Nephron progenitor cell (in vitro differentiated cells): ENCODE data around the gene GALNT13.

Source experiments
- DNase-seq: peaks from one replicate; pipeline ENCODE4 v3.0.0; 2021
- H3K27ac Mint-ChIP-seq: 2 replicates; pipeline ENCODE4 v1.8.0; 2021; ENCODE audit warnings: mild to moderate bottlenecking, moderate library complexity, mixed read lengths
- H3K27me3 Mint-ChIP-seq: 2 replicates; pipeline ENCODE4 v1.8.0; 2021; ENCODE audit warnings: mild to moderate bottlenecking, low read depth, mixed read lengths; ENCODE audit not compliant: poor library complexity
- H3K36me3 Mint-ChIP-seq: 2 replicates; pipeline ENCODE4 v1.8.0; 2021; ENCODE audit warnings: low read depth, mixed read lengths
- H3K4me1 Mint-ChIP-seq: 2 replicates; pipeline ENCODE4 v1.8.0; 2021; ENCODE audit warnings: mixed read lengths
- H3K4me3 Mint-ChIP-seq: 2 replicates; pipeline ENCODE4 v1.8.0; 2021; ENCODE audit warnings: mild to moderate bottlenecking, moderate library complexity, mixed read lengths
- H3K9me3 Mint-ChIP-seq: 2 replicates; pipeline ENCODE4 v1.8.0; 2021; ENCODE audit warnings: mild to moderate bottlenecking, moderate library complexity, mixed read lengths
- TF ChIP-seq, protein P1 (sequence below): fragments of 200-600 bp; sonication (generic); IDR thresholded peaks from 2 replicates; pipeline ENCODE4 v1.5.0; 2021; ENCODE audit warnings: antibody characterized with exemption

Gene GALNT13

DNA sequence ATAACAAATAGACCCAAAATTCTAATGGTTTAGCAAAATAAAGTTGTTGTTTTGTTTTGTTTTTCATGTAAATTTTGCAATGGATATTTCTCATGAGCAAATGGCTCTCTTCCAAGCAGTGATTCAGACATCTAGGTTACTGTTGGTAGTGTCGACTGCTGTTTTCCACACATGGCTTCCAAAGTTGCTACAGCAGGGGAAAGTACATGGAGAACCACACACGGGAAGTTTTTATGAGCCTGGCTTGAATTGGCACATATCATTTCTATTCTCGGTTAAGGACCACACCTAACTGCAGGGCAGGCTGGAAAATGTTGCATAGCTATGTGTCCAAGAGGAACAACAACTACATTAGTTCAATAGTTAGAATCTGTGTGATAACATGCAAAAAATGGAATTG is 262.1 kb downstream of the GALNT13 start:
- TF ChIP-seq, protein P1, sequence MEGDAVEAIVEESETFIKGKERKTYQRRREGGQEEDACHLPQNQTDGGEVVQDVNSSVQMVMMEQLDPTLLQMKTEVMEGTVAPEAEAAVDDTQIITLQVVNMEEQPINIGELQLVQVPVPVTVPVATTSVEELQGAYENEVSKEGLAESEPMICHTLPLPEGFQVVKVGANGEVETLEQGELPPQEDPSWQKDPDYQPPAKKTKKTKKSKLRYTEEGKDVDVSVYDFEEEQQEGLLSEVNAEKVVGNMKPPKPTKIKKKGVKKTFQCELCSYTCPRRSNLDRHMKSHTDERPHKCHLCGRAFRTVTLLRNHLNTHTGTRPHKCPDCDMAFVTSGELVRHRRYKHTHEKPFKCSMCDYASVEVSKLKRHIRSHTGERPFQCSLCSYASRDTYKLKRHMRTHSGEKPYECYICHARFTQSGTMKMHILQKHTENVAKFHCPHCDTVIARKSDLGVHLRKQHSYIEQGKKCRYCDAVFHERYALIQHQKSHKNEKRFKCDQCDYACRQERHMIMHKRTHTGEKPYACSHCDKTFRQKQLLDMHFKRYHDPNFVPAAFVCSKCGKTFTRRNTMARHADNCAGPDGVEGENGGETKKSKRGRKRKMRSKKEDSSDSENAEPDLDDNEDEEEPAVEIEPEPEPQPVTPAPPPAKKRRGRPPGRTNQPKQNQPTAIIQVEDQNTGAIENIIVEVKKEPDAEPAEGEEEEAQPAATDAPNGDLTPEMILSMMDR, result no peak
- H3K36me3 Mint-ChIP-seq, result no peaks in the 10 kb centered on the region
- no peaks in the 10 kb centered on the region for H3K9me3 Mint-ChIP-seq
- no peaks in the 10 kb centered on the region for H3K4me1 Mint-ChIP-seq
- no peaks in the 10 kb centered on the region for H3K27me3 Mint-ChIP-seq
- no peak overlapping the region for H3K4me3 Mint-ChIP-seq
- no peak for DNase-seq
- no peak overlapping the region for H3K27ac Mint-ChIP-seq

DNA sequence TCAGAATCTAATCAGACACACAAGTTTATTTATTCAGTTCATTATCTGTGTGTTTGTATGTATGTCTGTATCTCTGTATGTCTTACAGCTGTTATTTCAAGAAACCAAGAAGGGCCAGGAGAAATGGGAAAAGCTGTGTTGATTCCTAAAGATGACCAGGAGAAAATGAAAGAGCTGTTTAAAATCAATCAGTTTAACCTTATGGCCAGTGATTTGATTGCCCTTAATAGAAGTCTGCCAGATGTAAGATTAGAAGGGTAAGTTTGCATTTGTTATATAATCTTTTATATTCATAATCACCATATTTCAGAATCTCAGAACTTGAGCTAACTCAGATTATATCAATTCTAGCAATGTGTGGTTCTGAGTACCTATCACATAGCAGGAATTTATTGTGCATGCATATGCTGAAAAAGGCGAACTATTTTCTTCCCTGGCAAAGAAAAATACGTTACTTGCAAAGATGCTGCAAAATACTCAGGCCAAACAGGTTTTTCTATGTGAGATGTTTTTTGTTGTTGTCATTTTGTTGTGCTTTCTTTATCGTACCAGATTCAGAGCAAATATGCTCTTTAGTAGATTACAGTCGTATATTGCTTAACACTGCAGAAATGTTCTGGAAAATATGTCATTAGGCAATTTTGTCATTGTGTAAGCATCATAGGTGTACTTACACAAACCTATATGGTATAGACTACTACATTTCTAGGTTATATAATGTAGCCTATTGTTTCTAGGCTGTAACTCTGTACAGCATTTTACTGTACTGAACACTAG is 268.7 kb downstream of the GALNT13 start:
- TF ChIP-seq, protein P1, result no peak
- Mint-ChIP-seq H3K27me3 (no peaks in the 10 kb centered on the region), H3K4me3 (no peak overlapping the region), H3K4me1 (no peaks in the 10 kb centered on the region), H3K9me3 (no peaks in the 10 kb centered on the region), H3K36me3 (no peaks in the 10 kb centered on the region), H3K27ac (no peak overlapping the region)
- DNase-seq, result no peak

DNA sequence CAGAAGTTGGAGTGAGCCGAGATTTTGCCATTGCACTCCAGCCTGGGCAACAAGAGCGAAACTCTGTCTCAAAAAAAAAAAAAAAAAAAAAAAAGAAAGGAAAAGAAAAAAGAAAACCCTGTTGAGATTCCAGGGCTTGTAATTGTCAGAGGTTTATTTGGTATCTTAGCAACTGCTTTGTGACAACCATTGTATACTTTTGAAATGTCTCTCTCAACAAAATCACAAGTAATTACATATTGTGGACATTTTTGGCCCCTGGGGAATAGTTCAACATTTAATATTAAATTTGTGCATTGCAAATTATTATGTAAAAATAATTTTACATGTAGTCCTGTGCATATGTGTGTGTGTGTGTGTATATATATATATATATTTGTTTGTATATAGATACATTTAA is 270.8 kb downstream of the GALNT13 start:
- Mint-ChIP-seq H3K27ac (no peak overlapping the region), H3K4me1 (no peaks in the 10 kb centered on the region), H3K4me3 (no peak overlapping the region), H3K9me3 (peaks cover 4% of the 10 kb centered on the region), H3K27me3 (no peaks in the 10 kb centered on the region), H3K36me3 (no peaks in the 10 kb centered on the region)
- TF ChIP-seq, protein P1, result no peak
- no peak for DNase-seq

DNA sequence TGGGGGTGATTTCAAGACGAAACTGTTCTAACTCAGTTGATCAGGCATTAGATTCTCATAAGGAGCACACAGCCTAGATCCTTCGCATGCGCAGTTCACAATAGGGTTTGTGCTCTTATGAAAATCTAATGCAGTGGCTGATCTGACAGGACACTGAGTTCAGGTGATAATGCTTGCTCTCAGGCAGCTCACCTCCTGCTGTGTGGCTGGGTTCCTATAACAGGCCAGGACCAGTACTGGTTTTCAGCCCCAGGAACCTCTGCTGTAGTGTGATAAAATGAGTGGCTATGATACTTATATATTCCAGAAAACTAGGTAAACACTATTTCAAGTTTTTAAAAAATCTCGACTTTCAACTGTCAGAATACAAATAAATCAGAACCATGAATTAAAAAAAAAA is 271.4 kb downstream of the GALNT13 start:
- Mint-ChIP-seq H3K4me1 (no peaks in the 10 kb centered on the region), H3K4me3 (no peak overlapping the region), H3K36me3 (no peaks in the 10 kb centered on the region), H3K9me3 (peaks cover 7% of the 10 kb centered on the region), H3K27ac (no peak overlapping the region), H3K27me3 (no peaks in the 10 kb centered on the region)
- TF ChIP-seq, protein P1, result no peak
- no peak for DNase-seq

DNA sequence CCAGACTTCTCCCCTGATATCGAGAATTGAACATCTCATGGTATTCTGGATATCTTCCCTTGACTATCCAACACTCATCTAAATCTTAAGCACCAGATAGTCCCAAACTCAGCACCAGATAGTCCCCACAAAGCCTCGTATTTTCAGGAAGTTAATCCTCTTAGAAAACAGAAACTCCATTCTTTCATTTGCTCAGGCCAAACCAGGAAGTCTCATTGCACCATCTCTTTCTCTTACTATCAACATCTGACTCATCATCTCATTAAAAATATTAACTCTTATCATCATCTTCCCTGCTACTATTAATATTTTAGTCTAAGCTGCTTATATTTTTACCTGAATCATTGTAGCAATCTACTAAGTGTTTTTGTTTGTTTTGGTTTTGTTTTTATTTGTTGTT is 286.4 kb downstream of the GALNT13 start:
- Mint-ChIP-seq H3K27me3 (peaks cover 2% of the 10 kb centered on the region), H3K4me3 (no peak overlapping the region), H3K9me3 (peaks cover 15% of the 10 kb centered on the region), H3K36me3 (peaks cover 6% of the 10 kb centered on the region), H3K27ac (no peak overlapping the region), H3K4me1 (no peaks in the 10 kb centered on the region)
- TF ChIP-seq, protein P1, result no peak
- no peak for DNase-seq

DNA sequence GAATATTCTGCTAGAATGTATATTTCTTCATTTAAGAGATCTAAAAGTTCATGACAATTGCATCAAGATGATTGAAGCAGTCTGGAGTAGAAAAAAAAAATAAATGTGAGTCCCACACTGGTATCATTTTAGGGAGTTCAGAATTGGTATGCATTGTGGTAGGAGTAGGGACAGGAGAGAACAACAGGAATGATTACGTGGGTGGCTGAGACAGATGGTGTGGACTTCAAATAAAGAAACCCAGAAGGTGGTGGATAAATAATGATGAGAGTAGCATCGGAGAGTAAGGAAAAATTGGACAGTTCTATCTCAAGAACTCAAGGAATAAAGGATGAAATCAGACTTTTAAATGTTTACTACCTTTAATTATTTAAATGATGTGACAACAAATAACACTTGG is 289.6 kb downstream of the GALNT13 start:
- H3K27ac Mint-ChIP-seq, result no peak overlapping the region
- H3K27me3 Mint-ChIP-seq, result peaks cover 2% of the 10 kb centered on the region

More for the DNA sequence above, 289.6 kb downstream of the GALNT13 start:
- Mint-ChIP-seq H3K36me3 (no peaks in the 10 kb centered on the region), H3K4me3 (no peak overlapping the region), H3K4me1 (no peaks in the 10 kb centered on the region), H3K9me3 (no peaks in the 10 kb centered on the region)
- TF ChIP-seq, protein P1, result no peak
- no peak for DNase-seq
